Adrenal gland (tissue), 12 donors: Measurements from ENCODE around the gene PGPEP1. TPM values are rescaled to one million over a fixed set of nuclear protein-coding genes. Genes with fewer than 3 reads are reported as not detected.
"Not testable (repeated sequence)": the region's sequence is repeated elsewhere in the genome, so short reads cannot be mapped to it uniquely, and the experiment has no call there.

Experiments
- DNase-seq, 7 donors: peaks; one replicate each; pipeline ENCODE4 v3.0.0-alpha.2; 2019 to 2020
- H3K27ac ChIP-seq, 5 donors: fragments of 200-600 bp; sonication (generic) in 4 of 5; 1 replicate in 3 of 5; 2 replicates in 2 of 5; pipeline versions ENCODE4 v1.5.1 to v1.8.0; 2016 to 2020; ENCODE audit warnings: mild to moderate bottlenecking in 1 of 5
- H3K27me3 ChIP-seq: fragments of 200-600 bp; 2 replicates; pipeline ENCODE4 v1.8.0; 2021
- H3K36me3 ChIP-seq, 2 donors: fragments of 200-600 bp; replicated peaks in 1 of 2; 1 replicate in 1 of 2; 2 replicates in 1 of 2; pipeline versions ENCODE4 v1.5.1 to v1.8.0; 2018 to 2022
- H3K4me1 ChIP-seq, 2 donors: fragments of 200-600 bp; replicated peaks in 1 of 2; 1 replicate in 1 of 2; 2 replicates in 1 of 2; pipeline versions ENCODE4 v1.5.1 to v1.8.0; 2018 to 2021
- H3K4me3 ChIP-seq, 4 donors: fragments of 200-600 bp; sonication (generic) in 3 of 4; one replicate each; pipeline ENCODE4 v1.5.1; 2016 to 2018
- H3K9me3 ChIP-seq, 3 donors: fragments of 200-600 bp; sonication (generic) in 1 of 3; replicated peaks in 1 of 3; 1 replicate in 2 of 3; 2 replicates in 1 of 3; pipeline versions ENCODE4 v1.5.1 to v1.8.0; 2016 to 2021
- POLR2A ChIP-seq, 2 donors: fragments of 450-650 bp; IDR thresholded peaks; one replicate each; pipeline ENCODE4 v1.6.1; 2017; ENCODE audit warnings: antibody characterized with exemption in 2 of 2, mild to moderate bottlenecking in 2 of 2, moderate library complexity in 1 of 2
- WGBS, 4 donors: extraction: QIAGEN DNeasy Blood & Tissue Kit in 2 of 4; methylation state at CpG; one replicate each; pipeline versions ENCODE4 v1.1.5 to v1.1.7; 2013 to 2017; 5-methylcytosine and 5-hydroxymethylcytosine counted together
- intact Hi-C, 2 donors: fragments of 100-400 bp; cut with DNase I; formaldehyde crosslinking; loops; one replicate each; pipeline versions ENCODE4 v1.14.1 to v1.15.0; 2022 to 2023
- polyA plus RNA-seq, 3 donors: library from polyadenylated mRNA; stranded (reverse); fragments of 200-250 nt in 2 of 3; fragments of 350-450 nt in 1 of 3; fragmentation: Illumina TruSeq in 1 of 3; extraction: RNeasy Lipid Tissue Mini Kit (QIAGEN cat#74804) in 1 of 3; gene quantifications; one replicate each; pipeline ENCODE4 v1.2.3, GENCODE V29; 2013 to 2014
- total RNA-seq, 9 donors: library from RNA; depleted of rRNA in 4 of 9; stranded (reverse); fragments of >200 nt in 4 of 9; fragments of 120-200 nt in 1 of 9; fragmentation: NEBNext Ultra II Directional in 1 of 9; extraction: Animal tissue kit (Norgen Biotek cat#: 25700) in 1 of 9; gene quantifications; one replicate each; pipeline versions ENCODE4 v1.1.0 to v1.2.4, GENCODE V29; 2013 to 2023
- TF ChIP-seq, protein P1 (sequence below), 6 experiments: fragments of 450-650 bp in 4 of 6; fragments of 200-600 bp in 2 of 6; sonication (generic) in 1 of 6; IDR thresholded peaks; 1 replicate in 5 of 6; 2 replicates in 1 of 6; pipeline versions ENCODE4 v1.5.1 to v1.8.0; 2016 to 2021; ENCODE audit warnings: antibody characterized with exemption in 6 of 6, mild to moderate bottlenecking in 2 of 6, moderate library complexity in 1 of 6
- donor health status: healthy with polysubstance abuse.
- donor health status: Bipolar disorder and iron deficiency.
- donor health status: DM: yes; HTN: yes; CAD: no.
- donor health status: DM: no; HTN: no; CAD: no.
- donor health status: DM: no; HTN: no; CAD: no.
- donor health status: DM: yes; HTN: yes; CAD: no.

Gene PGPEP1
- total and polyA plus RNA-seq, 12 donors: 19.0 to 89.2 (median 44.0) TPM

DNA sequence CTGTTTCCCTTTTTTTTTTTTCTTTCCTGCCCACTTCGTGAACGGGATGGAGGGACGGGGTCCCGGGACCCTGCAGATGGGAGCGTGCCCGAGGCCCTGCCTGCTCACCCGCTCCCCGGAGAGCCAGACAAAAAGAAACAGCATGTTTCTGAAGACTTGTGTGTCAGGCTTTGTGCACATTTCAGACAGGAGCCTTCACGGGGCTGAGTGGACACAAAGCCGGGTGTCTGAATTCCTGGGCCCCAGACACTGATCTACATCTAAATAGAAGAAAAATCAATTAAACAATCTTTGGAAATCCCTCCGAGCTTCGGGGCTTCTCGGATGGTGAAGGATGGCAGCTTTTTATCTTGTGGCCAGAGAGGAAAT, 4.2 kb downstream of the PGPEP1 start:
- WGBS, 4 donors: 57 to 67% (median 63%) methylated on average over 12 to 13 of the region's 13 CpGs
- H3K9me3 ChIP-seq: no peaks in the 10 kb centered on the region
- H3K27me3 ChIP-seq: no peaks in the 10 kb centered on the region
- no peak overlapping the region for H3K4me3 ChIP-seq
- intact Hi-C loops: no loop called here
- H3K36me3 ChIP-seq: peaks cover 0 to 18% of the 10 kb centered on the region in 2 donors
- no peak for DNase-seq
- no peak for TF ChIP-seq POLR2A (IDR thresholded peaks at IDR 0.05)
- TF ChIP-seq, protein P1, sequence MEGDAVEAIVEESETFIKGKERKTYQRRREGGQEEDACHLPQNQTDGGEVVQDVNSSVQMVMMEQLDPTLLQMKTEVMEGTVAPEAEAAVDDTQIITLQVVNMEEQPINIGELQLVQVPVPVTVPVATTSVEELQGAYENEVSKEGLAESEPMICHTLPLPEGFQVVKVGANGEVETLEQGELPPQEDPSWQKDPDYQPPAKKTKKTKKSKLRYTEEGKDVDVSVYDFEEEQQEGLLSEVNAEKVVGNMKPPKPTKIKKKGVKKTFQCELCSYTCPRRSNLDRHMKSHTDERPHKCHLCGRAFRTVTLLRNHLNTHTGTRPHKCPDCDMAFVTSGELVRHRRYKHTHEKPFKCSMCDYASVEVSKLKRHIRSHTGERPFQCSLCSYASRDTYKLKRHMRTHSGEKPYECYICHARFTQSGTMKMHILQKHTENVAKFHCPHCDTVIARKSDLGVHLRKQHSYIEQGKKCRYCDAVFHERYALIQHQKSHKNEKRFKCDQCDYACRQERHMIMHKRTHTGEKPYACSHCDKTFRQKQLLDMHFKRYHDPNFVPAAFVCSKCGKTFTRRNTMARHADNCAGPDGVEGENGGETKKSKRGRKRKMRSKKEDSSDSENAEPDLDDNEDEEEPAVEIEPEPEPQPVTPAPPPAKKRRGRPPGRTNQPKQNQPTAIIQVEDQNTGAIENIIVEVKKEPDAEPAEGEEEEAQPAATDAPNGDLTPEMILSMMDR (IDR thresholded peaks at IDR 0.05): no peak
- H3K4me1 ChIP-seq: peaks cover 9 to 24% of the 10 kb centered on the region in 2 donors
- H3K27ac ChIP-seq: peak overlapping the region in 2 of 5 donors; percentile 22 to 54

DNA sequence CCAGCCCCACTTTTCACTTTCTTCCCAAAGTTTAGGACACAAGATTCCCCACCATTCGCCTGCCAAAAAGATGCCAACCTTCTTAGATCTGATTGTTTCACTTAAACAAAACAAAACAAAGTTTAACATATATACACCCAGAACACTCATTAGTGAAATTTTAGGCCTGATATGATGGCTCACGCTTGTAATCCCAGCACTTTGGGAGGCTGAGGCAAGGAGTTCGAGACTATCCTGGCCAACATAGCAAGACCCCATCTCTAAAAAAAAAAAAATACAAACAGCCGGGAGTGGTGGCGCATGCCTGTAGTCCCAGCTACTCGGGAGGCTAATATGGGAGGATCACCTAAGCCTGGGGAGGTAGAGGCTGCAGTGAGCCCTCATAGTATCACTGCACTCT, 4.9 kb downstream of the PGPEP1 start:
- H3K36me3 ChIP-seq: peaks cover 0 to 18% of the 10 kb centered on the region in 2 donors
- no peak overlapping the region for H3K4me3 ChIP-seq
- 94 to 97% (median 96%) methylated on average over 5 to 6 of the region's 6 CpGs for WGBS, 4 donors
- TF ChIP-seq, protein P1 (IDR thresholded peaks at IDR 0.05): no peak
- TF ChIP-seq POLR2A (IDR thresholded peaks at IDR 0.05): no peak
- peak overlapping the region in 1 of 5 donors; percentile 54 for H3K27ac ChIP-seq
- peaks cover 9 to 22% of the 10 kb centered on the region in 2 donors for H3K4me1 ChIP-seq
- H3K9me3 ChIP-seq: no peaks in the 10 kb centered on the region
- no peak for DNase-seq
- no peaks in the 10 kb centered on the region for H3K27me3 ChIP-seq
- intact Hi-C loops: loop anchor here (5.0 kb wide), 2 partner anchors 42 to 67 kb away; partner anchors contain the start of gene GDF15 (in 1 of the 2)

DNA sequence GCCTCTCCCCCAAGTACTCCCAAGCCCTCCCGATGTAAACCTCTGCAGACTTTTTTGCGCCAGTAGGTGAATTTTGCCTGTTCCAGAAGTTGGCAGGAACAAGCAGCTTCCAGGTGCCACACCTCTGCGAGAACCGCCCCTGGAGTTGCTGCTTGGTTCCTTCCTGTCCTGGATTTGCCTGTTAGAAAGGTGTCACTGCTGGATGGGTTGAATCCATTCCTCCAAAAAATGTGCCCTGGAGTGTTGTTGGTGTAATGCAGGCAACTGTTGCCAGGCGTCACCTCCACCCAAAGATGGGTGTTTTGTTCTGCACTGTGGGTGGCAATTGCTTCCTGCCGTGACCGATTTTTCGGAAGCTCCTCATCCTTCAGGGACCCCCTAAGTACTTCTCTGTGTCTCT, 5.7 kb downstream of the PGPEP1 start:
- Histone ChIP-seq H3K4me3 (no peak overlapping the region), H3K9me3 (no peaks in the 10 kb centered on the region), H3K36me3 (peaks cover 0 to 18% of the 10 kb centered on the region in 2 donors), H3K27me3 (no peaks in the 10 kb centered on the region), H3K4me1 (peaks cover 8 to 22% of the 10 kb centered on the region in 2 donors), H3K27ac (no peak overlapping the region)
- TF ChIP-seq, protein P1 (IDR thresholded peaks at IDR 0.05): peak in 1 of 6 experiments; percentile 3
- TF ChIP-seq POLR2A (IDR thresholded peaks at IDR 0.05): no peak
- intact Hi-C loops: loop anchor here (5.0 kb wide), 2 partner anchors 41 to 66 kb away; partner anchors contain the start of gene GDF15 (in 1 of the 2)
- WGBS, 4 donors: 79 to 89% (median 86%) methylated on average over 8 of the region's 8 CpGs
- no peak for DNase-seq

GRCh38 chr19:18348171-18348570, 7.8 kb downstream of the PGPEP1 start:
- peaks cover 0 to 7% of the 10 kb centered on the region in 2 donors for H3K4me1 ChIP-seq
- no peak overlapping the region for H3K4me3 ChIP-seq
- intact Hi-C loops: loop anchor here (5.0 kb wide), 2 partner anchors 39 to 64 kb away; partner anchors contain the start of gene GDF15 (in 1 of the 2)
- H3K27me3 ChIP-seq: no peaks in the 10 kb centered on the region
- no peak for DNase-seq
- WGBS, 4 donors: 85 to 94% (median 90%) methylated on average over 16 to 17 of the region's 17 CpGs
- H3K36me3 ChIP-seq: peaks cover 0 to 16% of the 10 kb centered on the region in 2 donors
- H3K27ac ChIP-seq: no peak overlapping the region
- H3K9me3 ChIP-seq: no peaks in the 10 kb centered on the region
- TF ChIP-seq POLR2A (IDR thresholded peaks at IDR 0.05): no peak
- TF ChIP-seq, protein P1 (IDR thresholded peaks at IDR 0.05): no peak

- WGBS, 4 donors: 88 to 94% (median 90%) methylated on average over 6 of the region's 6 CpGs
- intact Hi-C loops: loop anchor here (5.0 kb wide), 2 partner anchors 38 to 63 kb away; partner anchors contain the start of gene GDF15 (in 1 of the 2)
These were observed 8.5 kb downstream of the PGPEP1 start for GRCh38 chr19:18348818-18349339.

More at GRCh38 chr19:18348818-18349339, 8.5 kb downstream of the PGPEP1 start:
- not testable (repeated sequence) for H3K4me3 ChIP-seq, H3K27ac ChIP-seq, H3K27me3 ChIP-seq, H3K4me1 ChIP-seq, DNase-seq, H3K9me3 ChIP-seq
- peaks cover 0 to 13% of the 10 kb centered on the region in 2 donors for H3K36me3 ChIP-seq
